OCI-LY7 (cell line): ENCODE results near the gene CERCAM.

ENCODE experiments used
- CTCF ChIP-seq: fragments of 200-600 bp; sonication (generic); conservative IDR thresholded peaks from 2 replicates; pipeline ENCODE4 v1.5.1; 2014; ENCODE audit warnings: mild to moderate bottlenecking, antibody characterized with exemption, low read length, moderate library complexity, mixed read lengths
- EZH2phosphoT487 ChIP-seq: fragments of 200-600 bp; sonication (generic); IDR thresholded peaks from 2 replicates; pipeline ENCODE4 v1.6.1; 2018; ENCODE audit warnings: low read depth, borderline replicate concordance, mild to moderate bottlenecking, mixed run types, antibody characterized with exemption, low read length, moderate library complexity, mixed read lengths

GRCh38 chr9:128448746-128449145 is 28.1 kb downstream of the CERCAM start:
- TF ChIP-seq CTCF = no peak
- TF ChIP-seq EZH2phosphoT487 = no peak
